Smooth muscle cell (in vitro differentiated cells): ENCODE results near the gene CLTCL1. TPM values are rescaled to one million over a fixed set of nuclear protein-coding genes. Genes with fewer than 3 reads are reported as not detected.

Experiments
- DNase-seq: peaks from one replicate; lab custom pipeline; 2025; ENCODE audit not compliant: unreplicated experiment; lab: John Stamatoyannopoulos, UW
- H2AFZ ChIP-seq: fragments of 200-600 bp; sonication (generic); 2 replicates; pipeline ENCODE4 v1.6.0; 2016; ENCODE audit warnings: antibody characterized with exemption, low read depth, mild to moderate bottlenecking
- H3F3A ChIP-seq: fragments of 200-600 bp; sonication (generic); 2 replicates; pipeline ENCODE4 v1.6.0; 2017; ENCODE audit warnings: antibody characterized with exemption, low read depth
- H3K27ac ChIP-seq: fragments of 200-600 bp; sonication (generic); 2 replicates; pipeline ENCODE4 v1.5.1; 2016; ENCODE audit warnings: low read depth, mild to moderate bottlenecking
- H3K27me3 ChIP-seq: fragments of 200-600 bp; sonication (generic); 2 replicates; pipeline ENCODE4 v1.6.1; 2016; ENCODE audit warnings: low read depth, mild to moderate bottlenecking
- H3K36me3 ChIP-seq: fragments of 200-600 bp; sonication (generic); 2 replicates; pipeline ENCODE4 v1.5.1; 2016; ENCODE audit warnings: low read depth
- H3K4me1 ChIP-seq: fragments of 200-600 bp; sonication (generic); 2 replicates; pipeline ENCODE4 v1.5.1; 2016; ENCODE audit warnings: low read depth
- H3K4me2 ChIP-seq: fragments of 200-600 bp; sonication (generic); 2 replicates; pipeline ENCODE4 v1.6.0; 2016; ENCODE audit warnings: mild to moderate bottlenecking
- H3K4me3 ChIP-seq: fragments of 200-600 bp; sonication (generic); 2 replicates; pipeline ENCODE4 v1.5.1; 2016; ENCODE audit warnings: mild to moderate bottlenecking
- H3K79me2 ChIP-seq: fragments of 200-600 bp; sonication (generic); 2 replicates; pipeline ENCODE4 v1.6.0; 2016; ENCODE audit warnings: low read depth, mild to moderate bottlenecking
- H3K9ac ChIP-seq: fragments of 200-600 bp; sonication (generic); 2 replicates; pipeline ENCODE4 v1.6.0; 2016; ENCODE audit warnings: low read depth
- H3K9me3 ChIP-seq: fragments of 200-600 bp; sonication (generic); replicated peaks from 2 replicates; pipeline ENCODE4 v1.5.1; 2016; ENCODE audit warnings: low read depth
- H4K20me1 ChIP-seq: fragments of 200-600 bp; sonication (generic); 2 replicates; pipeline ENCODE4 v1.6.0; 2016; ENCODE audit warnings: low read depth
- WGBS: methylation state at CpG from one replicate; pipeline ENCODE4 v1.1.7; 2016; ENCODE audit warnings: low lambda C conversion rate; 5-methylcytosine and 5-hydroxymethylcytosine counted together
- polyA plus RNA-seq: library from polyadenylated mRNA; unstranded; fragments of >200 nt; fragmentation: Nextera tagmentation; extraction: Ambion mirVana; gene quantifications from 2 replicates; pipeline ENCODE4 v1.2.1, GENCODE V29; 2016
- total RNA-seq: library from RNA; depleted of rRNA; stranded (reverse); fragments of >200 nt; gene quantifications from 2 replicates; pipeline ENCODE4 v1.2.3, GENCODE V29; 2014
- TF ChIP-seq, protein P1 (sequence below): fragments of 200-600 bp; sonication (generic); IDR thresholded peaks from 2 replicates; pipeline ENCODE4 v1.5.1; 2017; ENCODE audit warnings: borderline replicate concordance, mild to moderate bottlenecking, antibody characterized with exemption; ENCODE audit not compliant: insufficient read depth, poor library complexity, severe bottlenecking

The CLTCL1 gene
- total and polyA plus RNA-seq, 2 experiments from 2014 or later: 4.7 to 9.0 TPM

DNA sequence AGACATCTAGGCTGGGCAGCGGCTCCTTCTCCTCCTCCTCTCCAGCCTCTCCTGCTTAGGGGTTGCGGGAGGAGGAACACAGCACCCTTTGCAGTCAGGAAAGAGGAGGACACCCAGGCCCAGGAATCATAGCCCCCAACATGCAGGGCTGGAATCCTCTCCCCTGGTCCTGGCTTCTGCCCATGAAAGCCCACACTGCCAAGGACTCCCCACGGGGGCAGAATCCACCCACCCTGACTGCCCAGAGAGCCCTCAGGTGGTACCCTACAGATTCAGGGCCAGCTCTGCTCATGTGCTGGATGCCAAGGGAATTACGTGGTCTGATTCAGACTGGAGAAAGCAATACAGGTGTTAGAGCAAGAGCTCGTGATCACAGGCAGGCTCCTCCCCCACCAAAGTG is 151.5 kb downstream of the CLTCL1 start:
- H3K27ac ChIP-seq: no peak overlapping the region
- no peaks in the 10 kb centered on the region for H3K27me3 ChIP-seq
- H3K4me3 ChIP-seq: no peak overlapping the region
- 100% methylated on average over 5 of the region's 5 CpGs for WGBS
- H3K4me2 ChIP-seq: no peak overlapping the region
- no peaks in the 10 kb centered on the region for H3K4me1 ChIP-seq
- H2AFZ ChIP-seq: no peak overlapping the region
- TF ChIP-seq, protein P1, sequence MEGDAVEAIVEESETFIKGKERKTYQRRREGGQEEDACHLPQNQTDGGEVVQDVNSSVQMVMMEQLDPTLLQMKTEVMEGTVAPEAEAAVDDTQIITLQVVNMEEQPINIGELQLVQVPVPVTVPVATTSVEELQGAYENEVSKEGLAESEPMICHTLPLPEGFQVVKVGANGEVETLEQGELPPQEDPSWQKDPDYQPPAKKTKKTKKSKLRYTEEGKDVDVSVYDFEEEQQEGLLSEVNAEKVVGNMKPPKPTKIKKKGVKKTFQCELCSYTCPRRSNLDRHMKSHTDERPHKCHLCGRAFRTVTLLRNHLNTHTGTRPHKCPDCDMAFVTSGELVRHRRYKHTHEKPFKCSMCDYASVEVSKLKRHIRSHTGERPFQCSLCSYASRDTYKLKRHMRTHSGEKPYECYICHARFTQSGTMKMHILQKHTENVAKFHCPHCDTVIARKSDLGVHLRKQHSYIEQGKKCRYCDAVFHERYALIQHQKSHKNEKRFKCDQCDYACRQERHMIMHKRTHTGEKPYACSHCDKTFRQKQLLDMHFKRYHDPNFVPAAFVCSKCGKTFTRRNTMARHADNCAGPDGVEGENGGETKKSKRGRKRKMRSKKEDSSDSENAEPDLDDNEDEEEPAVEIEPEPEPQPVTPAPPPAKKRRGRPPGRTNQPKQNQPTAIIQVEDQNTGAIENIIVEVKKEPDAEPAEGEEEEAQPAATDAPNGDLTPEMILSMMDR: no peak
- no peaks in the 10 kb centered on the region for H3K9me3 ChIP-seq
- no peaks in the 10 kb centered on the region for H3K36me3 ChIP-seq
- H3K79me2 ChIP-seq: peaks cover 13% of the 10 kb centered on the region
- DNase-seq: no peak
- H3F3A ChIP-seq: no peaks in the 10 kb centered on the region
- H4K20me1 ChIP-seq: no peaks in the 10 kb centered on the region
- no peak overlapping the region for H3K9ac ChIP-seq

DNA sequence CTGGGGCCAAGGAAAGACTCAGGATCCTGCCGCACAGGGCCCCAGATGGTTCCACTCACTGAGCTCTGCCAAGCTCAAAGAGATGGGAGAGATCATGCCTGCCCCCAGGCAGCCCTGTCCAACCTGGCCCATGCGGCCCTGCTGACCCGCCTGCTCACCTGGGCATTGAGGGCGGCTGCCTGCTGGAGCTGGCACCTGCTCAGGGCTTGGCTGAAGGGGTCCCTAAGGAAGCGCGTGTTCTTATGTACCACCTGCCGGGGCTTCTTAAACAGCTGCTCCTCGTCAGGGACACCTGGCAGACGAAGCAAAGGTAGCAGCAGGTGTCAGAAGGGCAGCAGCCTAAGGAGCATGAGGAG is 152.5 kb downstream of the CLTCL1 start:
- Histone ChIP-seq H3K79me2 (peaks cover 8% of the 10 kb centered on the region), H3K27ac (no peak overlapping the region), H3F3A (no peaks in the 10 kb centered on the region)

DNA sequence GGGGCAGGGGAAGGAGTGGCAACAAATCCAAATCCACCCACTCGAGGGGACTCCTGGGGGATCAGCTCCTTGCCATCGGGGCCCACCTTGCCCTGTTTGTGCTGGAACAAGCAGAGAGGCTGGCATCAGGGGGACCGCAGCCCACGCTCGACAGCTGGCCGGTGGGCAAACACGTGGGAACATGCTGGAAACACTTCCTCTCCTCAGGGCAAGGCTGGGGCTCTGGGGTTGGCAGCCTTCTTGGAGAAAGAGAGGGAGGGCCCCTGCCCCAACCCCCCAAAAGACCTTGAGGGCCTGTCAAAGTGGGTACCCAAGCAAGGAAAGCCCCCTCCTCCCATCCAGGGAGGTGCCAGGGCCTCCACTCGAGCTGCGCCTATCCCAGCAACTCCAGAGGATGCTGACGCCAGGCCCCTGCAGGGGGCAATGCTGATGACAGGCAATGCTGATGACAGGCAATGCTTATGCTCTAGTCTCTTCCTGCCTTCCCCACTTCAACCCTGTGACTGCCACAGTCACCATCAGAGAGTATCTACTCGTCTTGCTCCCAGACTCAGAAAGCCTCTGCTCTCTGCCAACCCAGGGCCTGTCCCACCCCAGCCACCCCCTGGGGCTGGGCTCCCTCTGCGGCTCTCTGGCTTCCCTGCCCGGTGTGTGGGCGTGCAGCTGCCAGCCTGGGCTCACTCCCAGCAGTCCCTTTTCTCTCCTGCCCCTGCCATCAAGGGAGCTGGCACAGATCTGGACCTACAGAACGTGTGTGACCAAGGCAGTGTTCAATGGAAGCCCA is 153.1 kb downstream of the CLTCL1 start:
- Histone ChIP-seq H3K4me2 (no peak overlapping the region), H3F3A (no peaks in the 10 kb centered on the region), H4K20me1 (no peaks in the 10 kb centered on the region), H3K79me2 (peaks cover 3% of the 10 kb centered on the region), H3K4me1 (no peaks in the 10 kb centered on the region), H3K36me3 (no peaks in the 10 kb centered on the region), H3K27me3 (no peaks in the 10 kb centered on the region), H3K9me3 (no peaks in the 10 kb centered on the region), H3K27ac (no peak overlapping the region), H3K4me3 (no peak overlapping the region), H3K9ac (no peak overlapping the region), H2AFZ (no peak overlapping the region)
- DNase-seq: no peak
- TF ChIP-seq, protein P1: no peak
- WGBS: 96% methylated on average over 15 of the region's 15 CpGs

More for the DNA sequence above, 152.5 kb downstream of the CLTCL1 start:
- WGBS: 97% methylated on average over 9 of the region's 9 CpGs
- Histone ChIP-seq H3K9ac (no peak overlapping the region), H3K27me3 (no peaks in the 10 kb centered on the region), H3K4me2 (no peak overlapping the region), H3K9me3 (no peaks in the 10 kb centered on the region), H4K20me1 (no peaks in the 10 kb centered on the region), H2AFZ (no peak overlapping the region), H3K4me1 (no peaks in the 10 kb centered on the region), H3K36me3 (no peaks in the 10 kb centered on the region), H3K4me3 (no peak overlapping the region)
- TF ChIP-seq, protein P1: no peak
- DNase-seq: no peak
